ENCODE data around the gene ITSN2. TPM values are rescaled to one million over a fixed set of nuclear protein-coding genes. Genes with fewer than 3 reads are reported as not detected.
"Not testable (repeated sequence)": the region's sequence is repeated elsewhere in the genome, so short reads cannot be mapped to it uniquely, and the experiment has no call there.

The ITSN2 gene
- total RNA-seq, 1 experiment from 2014 or later = 30.7 TPM

GRCh38 chr2:24210723-24211122 is 149.6 kb downstream of the ITSN2 start:
- H3K4me1 ChIP-seq = no peaks in the 10 kb centered on the region
- H3K4me3 ChIP-seq = no peak overlapping the region
- H3K27ac ChIP-seq = no peak overlapping the region
- no peaks in the 10 kb centered on the region for H3K27me3 ChIP-seq
- H3K9me3 ChIP-seq (replicated peaks) = no peaks in the 10 kb centered on the region
- no peak for DNase-seq
- H3K36me3 ChIP-seq = no peaks in the 10 kb centered on the region

GRCh38 chr2:24210106-24210455 is 150.3 kb downstream of the ITSN2 start:
- no peak overlapping the region for H3K4me3 ChIP-seq
- no peaks in the 10 kb centered on the region for H3K27me3 ChIP-seq
- DNase-seq = no peak
- no peaks in the 10 kb centered on the region for H3K9me3 ChIP-seq (replicated peaks)
- no peaks in the 10 kb centered on the region for H3K4me1 ChIP-seq
- no peaks in the 10 kb centered on the region for H3K36me3 ChIP-seq
- no peak overlapping the region for H3K27ac ChIP-seq

GRCh38 chr2:24209389-24210105 is 150.8 kb downstream of the ITSN2 start:
- Histone ChIP-seq H3K4me3 (no peak overlapping the region), H3K27ac (no peak overlapping the region), H3K4me1 (no peaks in the 10 kb centered on the region), H3K27me3 (no peaks in the 10 kb centered on the region), H3K36me3 (no peaks in the 10 kb centered on the region), H3K9me3 (replicated peaks) (no peaks in the 10 kb centered on the region)
- DNase-seq = peak in 1 of 2 experiments; percentile 26

- Histone ChIP-seq H3K27ac (no peak overlapping the region), H3K4me1 (no peaks in the 10 kb centered on the region), H3K36me3 (no peaks in the 10 kb centered on the region), H3K27me3 (no peaks in the 10 kb centered on the region), H3K9me3 (replicated peaks) (no peaks in the 10 kb centered on the region), H3K4me3 (no peak overlapping the region)
- no peak for DNase-seq
Observed at GRCh38 chr2:24208490-24208889, 151.8 kb downstream of the ITSN2 start.

- no peak overlapping the region for H3K27ac ChIP-seq
- no peak overlapping the region for H3K4me3 ChIP-seq
- H3K9me3 ChIP-seq (replicated peaks) = no peaks in the 10 kb centered on the region
- no peaks in the 10 kb centered on the region for H3K36me3 ChIP-seq
- DNase-seq = no peak
- no peaks in the 10 kb centered on the region for H3K27me3 ChIP-seq
- no peaks in the 10 kb centered on the region for H3K4me1 ChIP-seq
Observed at GRCh38 chr2:24207359-24207758, 153.0 kb downstream of the ITSN2 start.

- DNase-seq = no peak
- Histone ChIP-seq H3K4me1 (no peaks in the 10 kb centered on the region), H3K9me3 (replicated peaks) (no peaks in the 10 kb centered on the region), H3K36me3 (no peaks in the 10 kb centered on the region), H3K27me3 (no peaks in the 10 kb centered on the region), H3K27ac (no peak overlapping the region), H3K4me3 (no peak overlapping the region)
Observed at GRCh38 chr2:24206714-24207113, 153.6 kb downstream of the ITSN2 start.

GRCh38 chr2:24206242-24206641 is 154.1 kb downstream of the ITSN2 start:
- no peaks in the 10 kb centered on the region for H3K36me3 ChIP-seq
- no peak for DNase-seq
- no peaks in the 10 kb centered on the region for H3K4me1 ChIP-seq
- no peaks in the 10 kb centered on the region for H3K27me3 ChIP-seq
- no peak overlapping the region for H3K4me3 ChIP-seq
- no peaks in the 10 kb centered on the region for H3K9me3 ChIP-seq (replicated peaks)
- H3K27ac ChIP-seq = no peak overlapping the region

- no peaks in the 10 kb centered on the region for H3K27me3 ChIP-seq
- H3K4me3 ChIP-seq = no peak overlapping the region
- no peaks in the 10 kb centered on the region for H3K9me3 ChIP-seq (replicated peaks)
- H3K36me3 ChIP-seq = no peaks in the 10 kb centered on the region
- no peaks in the 10 kb centered on the region for H3K4me1 ChIP-seq
- H3K27ac ChIP-seq = no peak overlapping the region
- DNase-seq = no peak
Observed at GRCh38 chr2:24205131-24205530, 155.2 kb downstream of the ITSN2 start.

GRCh38 chr2:24204505-24204904 is 155.8 kb downstream of the ITSN2 start:
- Histone ChIP-seq H3K4me3 (no peak overlapping the region), H3K27me3 (no peaks in the 10 kb centered on the region), H3K27ac (no peak overlapping the region), H3K4me1 (no peaks in the 10 kb centered on the region), H3K36me3 (no peaks in the 10 kb centered on the region), H3K9me3 (replicated peaks) (no peaks in the 10 kb centered on the region)
- no peak for DNase-seq

GRCh38 chr2:24203787-24204150 is 156.6 kb downstream of the ITSN2 start:
- Histone ChIP-seq H3K4me3 (no peak overlapping the region), H3K36me3 (no peaks in the 10 kb centered on the region), H3K27ac (no peak overlapping the region), H3K9me3 (replicated peaks) (no peaks in the 10 kb centered on the region), H3K4me1 (no peaks in the 10 kb centered on the region), H3K27me3 (no peaks in the 10 kb centered on the region)
- no peak for DNase-seq

- Histone ChIP-seq H3K4me1 (no peaks in the 10 kb centered on the region), H3K27me3 (no peaks in the 10 kb centered on the region)
- DNase-seq = no peak
Observed at GRCh38 chr2:24203029-24203786, 157.1 kb downstream of the ITSN2 start.

GRCh38 chr2:24200799-24201198 is 159.5 kb downstream of the ITSN2 start:
- Histone ChIP-seq H3K4me3 (no peak overlapping the region), H3K4me1 (no peaks in the 10 kb centered on the region), H3K9me3 (replicated peaks) (peaks cover 6% of the 10 kb centered on the region; the same call in 1 of the 2 replicates), H3K27ac (no peak overlapping the region), H3K36me3 (no peaks in the 10 kb centered on the region), H3K27me3 (no peaks in the 10 kb centered on the region)
- DNase-seq = no peak

More at GRCh38 chr2:24203029-24203786, 157.1 kb downstream of the ITSN2 start:
- Histone ChIP-seq H3K9me3 (replicated peaks) (no peaks in the 10 kb centered on the region), H3K4me3 (no peak overlapping the region), H3K27ac (no peak overlapping the region), H3K36me3 (no peaks in the 10 kb centered on the region)

- Histone ChIP-seq H3K4me1 (no peaks in the 10 kb centered on the region), H3K36me3 (no peaks in the 10 kb centered on the region), H3K4me3 (no peak overlapping the region), H3K9me3 (replicated peaks) (peaks cover 9% of the 10 kb centered on the region; the same call in 1 of the 2 replicates), H3K27ac (no peak overlapping the region), H3K27me3 (no peaks in the 10 kb centered on the region)
- DNase-seq = no peak
Observed at GRCh38 chr2:24199968-24200590, 160.3 kb downstream of the ITSN2 start.

GRCh38 chr2:24197213-24197612 is 163.1 kb downstream of the ITSN2 start:
- not testable (repeated sequence) for H3K27me3 ChIP-seq; DNase-seq; H3K4me3 ChIP-seq; H3K36me3 ChIP-seq; H3K4me1 ChIP-seq; H3K9me3 ChIP-seq (replicated peaks); H3K27ac ChIP-seq

- DNase-seq = no peak
- Histone ChIP-seq H3K9me3 (replicated peaks) (peaks cover 3% of the 10 kb centered on the region), H3K27me3 (no peaks in the 10 kb centered on the region), H3K4me3 (no peak overlapping the region), H3K36me3 (no peaks in the 10 kb centered on the region), H3K27ac (no peak overlapping the region), H3K4me1 (no peaks in the 10 kb centered on the region)
Observed at GRCh38 chr2:24191848-24192247, 168.5 kb downstream of the ITSN2 start.

Data from SJCRH30 (cell line).